H1 (cell line): ENCODE results near the gene KRTAP21-2. TPM values are rescaled to one million over a fixed set of nuclear protein-coding genes. Genes with fewer than 3 reads are reported as not detected.

Experiments used
- BACH1 ChIP-seq: IDR thresholded peaks from 2 replicates; pipeline ENCODE4 v1.6.1; 2012; ENCODE audit warnings: low read length, improper control_type of control experiment
- NANOG ChIP-seq: IDR thresholded peaks from 2 replicates; pipeline ENCODE4 v1.6.1; 2011; ENCODE audit warnings: low read length, low read depth, mild to moderate bottlenecking, inconsistent platforms; ENCODE audit not compliant: insufficient read depth, poor library complexity, severe bottlenecking
- POLR2AphosphoS5 ChIP-seq: IDR thresholded peaks from 2 replicates; pipeline ENCODE4 v1.6.1; 2011; ENCODE audit warnings: low read depth, low read length
- polyA plus RNA-seq, 7 experiments: library from polyadenylated mRNA; depleted of rRNA in 3 of 7; stranded (reverse) in 5 of 7; unstranded in 2 of 7; fragments of >200 nt in 5 of 7; fragments of 200-250 nt in 2 of 7; gene quantifications; 1 replicate in 5 of 7; 2 replicates in 1 of 7; 4 replicates in 1 of 7; pipeline versions ENCODE4 v1.2.1 to v1.2.3, GENCODE V29; 2011 to 2013; ENCODE audit warnings: missing spikeins in 2 of 7, mixed read lengths in 2 of 7
- total RNA-seq: library from RNA; stranded (reverse); fragmentation: NEBNext Ultra II Directional; extraction: Animal tissue kit (Norgen Biotek cat#: 25700); gene quantifications from 2 replicates; pipeline ENCODE4 v1.2.1, GENCODE V29; 2021
- TF ChIP-seq, protein P1 (sequence below), 3 experiments: IDR thresholded peaks; 1 replicate in 2 of 3; 2 replicates in 1 of 3; pipeline versions ENCODE4 v1.5.1 to v1.6.1; 2011; ENCODE audit warnings: low read length in 3 of 3, mild to moderate bottlenecking in 3 of 3, inconsistent platforms in 2 of 3, low read depth in 1 of 3, moderate library complexity in 1 of 3; ENCODE audit not compliant: insufficient read depth in 1 of 3; ENCODE audit errors: control extremely low read depth in 1 of 3

Gene KRTAP21-2
- total and polyA plus RNA-seq, 2 of the 8 experiments (the other 6 are each of a cell fraction or from before 2014, with no cell fraction given) = not detected

DNA sequence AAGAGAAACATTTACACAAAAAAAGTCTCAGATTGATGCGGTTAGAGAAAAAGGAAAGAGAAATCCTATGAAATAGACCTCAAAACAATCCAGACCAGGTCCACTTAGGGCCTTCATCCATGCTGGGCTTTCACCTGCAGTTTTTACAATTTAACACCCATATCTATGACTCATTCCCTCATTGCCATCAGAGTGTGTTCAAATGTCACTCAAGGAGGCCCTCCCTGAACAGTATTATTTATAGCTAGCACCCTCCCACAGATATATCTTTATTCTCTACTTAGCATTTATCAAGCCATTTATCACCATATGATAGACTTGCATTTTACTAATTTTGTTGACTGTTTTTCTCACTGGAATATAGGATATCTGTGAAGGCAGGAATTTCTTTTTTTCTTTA, 27.7 kb downstream of the KRTAP21-2 start (continued):
- TF ChIP-seq, protein P1, sequence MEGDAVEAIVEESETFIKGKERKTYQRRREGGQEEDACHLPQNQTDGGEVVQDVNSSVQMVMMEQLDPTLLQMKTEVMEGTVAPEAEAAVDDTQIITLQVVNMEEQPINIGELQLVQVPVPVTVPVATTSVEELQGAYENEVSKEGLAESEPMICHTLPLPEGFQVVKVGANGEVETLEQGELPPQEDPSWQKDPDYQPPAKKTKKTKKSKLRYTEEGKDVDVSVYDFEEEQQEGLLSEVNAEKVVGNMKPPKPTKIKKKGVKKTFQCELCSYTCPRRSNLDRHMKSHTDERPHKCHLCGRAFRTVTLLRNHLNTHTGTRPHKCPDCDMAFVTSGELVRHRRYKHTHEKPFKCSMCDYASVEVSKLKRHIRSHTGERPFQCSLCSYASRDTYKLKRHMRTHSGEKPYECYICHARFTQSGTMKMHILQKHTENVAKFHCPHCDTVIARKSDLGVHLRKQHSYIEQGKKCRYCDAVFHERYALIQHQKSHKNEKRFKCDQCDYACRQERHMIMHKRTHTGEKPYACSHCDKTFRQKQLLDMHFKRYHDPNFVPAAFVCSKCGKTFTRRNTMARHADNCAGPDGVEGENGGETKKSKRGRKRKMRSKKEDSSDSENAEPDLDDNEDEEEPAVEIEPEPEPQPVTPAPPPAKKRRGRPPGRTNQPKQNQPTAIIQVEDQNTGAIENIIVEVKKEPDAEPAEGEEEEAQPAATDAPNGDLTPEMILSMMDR (IDR thresholded peaks at IDR 0.05; ENCODE audit: control extremely low read depth in 1 of 3, insufficient read depth in 1 of 3, low read depth in 1 of 3, low read length in 3 of 3) = no peak
- TF ChIP-seq BACH1 (no peak), POLR2AphosphoS5 (no peak), NANOG (no peak)
